PC-3 (cell line): Measurements from ENCODE around the gene ACYP2. TPM values are rescaled to one million over a fixed set of nuclear protein-coding genes. Genes with fewer than 3 reads are reported as not detected.
"Not testable (repeated sequence)": the region's sequence is repeated elsewhere in the genome, so short reads cannot be mapped to it uniquely, and the experiment has no call there.

Experiments
- ATAC-seq: fragments of 200-7000 bp; cut with Tn5 transposase; 2 replicates; pipeline ENCODE4 v1.9.1; 2020; ENCODE audit warnings: mild to moderate bottlenecking, moderate library complexity
- BruUV-seq: library from RNA; stranded (reverse); fragments of 400-500 nt; replicated peaks from 2 replicates; lab custom pipeline; 2021; lab: Mats Ljungman, UMichigan
- CTCF ChIA-PET: fragments of 300-600 bp; sonication (Branson Sonifier 250); formaldehyde crosslinking; loops from one replicate; lab custom pipeline; 2022; ENCODE audit warnings: antibody characterized with exemption; lab: Charles Lee
- POLR2A ChIA-PET: fragments of 300-600 bp; sonication (Branson Sonifier 250); formaldehyde crosslinking; loops from one replicate; lab custom pipeline; 2022; ENCODE audit warnings: antibody characterized with exemption; ENCODE audit not compliant: unreplicated experiment; lab: Charles Lee
- DNase-seq: peaks from one replicate; pipeline ENCODE4 v3.0.0-alpha.2; 2015
- H2AFZ ChIP-seq: fragments of 300-600 bp; sonication (generic); 2 replicates; pipeline ENCODE4 v1.6.0; 2016; ENCODE audit warnings: antibody characterized with exemption, low read length
- H3F3A ChIP-seq: fragments of 300-600 bp; sonication (generic); one replicate; pipeline ENCODE4 v1.6.0; 2017; ENCODE audit warnings: antibody characterized with exemption, low read length, control low read depth, mild to moderate bottlenecking; ENCODE audit not compliant: unreplicated experiment
- H3K27ac ChIP-seq: fragments of 300-600 bp; sonication (generic); 2 replicates; pipeline ENCODE4 v1.5.1; 2016; ENCODE audit warnings: mild to moderate bottlenecking, low read length
- H3K27me3 ChIP-seq: fragments of 300-600 bp; sonication (generic); 2 replicates; pipeline ENCODE4 v1.6.1; 2016; ENCODE audit warnings: low read length, mixed read lengths
- H3K36me3 ChIP-seq: fragments of 300-600 bp; sonication (generic); 2 replicates; pipeline ENCODE4 v1.6.1; 2016; ENCODE audit warnings: low read depth, mixed run types, low read length, mixed read lengths
- H3K4me1 ChIP-seq: fragments of 300-600 bp; sonication (generic); 2 replicates; pipeline ENCODE4 v1.5.1; 2016; ENCODE audit warnings: low read length; ENCODE audit not compliant: insufficient read depth
- H3K4me2 ChIP-seq: fragments of 300-600 bp; sonication (generic); 2 replicates; pipeline ENCODE4 v1.6.0; 2016; ENCODE audit warnings: low read length
- H3K4me3 ChIP-seq: fragments of 300-600 bp; sonication (generic); 2 replicates; pipeline ENCODE4 v1.5.1; 2016; ENCODE audit warnings: mild to moderate bottlenecking, low read length, mixed read lengths
- H3K79me2 ChIP-seq: fragments of 300-600 bp; sonication (generic); 2 replicates; pipeline ENCODE4 v1.6.1; 2017; ENCODE audit warnings: low read length, mixed read lengths
- H3K9ac ChIP-seq: fragments of 300-600 bp; sonication (generic); 2 replicates; pipeline ENCODE4 v1.6.0; 2016; ENCODE audit warnings: mild to moderate bottlenecking, low read length
- H3K9me2 ChIP-seq: fragments of 300-600 bp; sonication (generic); replicated peaks from 2 replicates; pipeline ENCODE4 v1.6.1; 2016; ENCODE audit warnings: mixed run types, low read length, mixed read lengths
- H3K9me3 ChIP-seq: fragments of 300-600 bp; sonication (generic); 2 replicates; pipeline ENCODE4 v1.6.1; 2016; ENCODE audit warnings: low read length, mixed read lengths
- H4K20me1 ChIP-seq: fragments of 300-600 bp; sonication (generic); 2 replicates; pipeline ENCODE4 v1.6.1; 2016; ENCODE audit warnings: low read length, mixed read lengths
- EZH2 ChIP-seq: fragments of 300-600 bp; sonication (generic); IDR thresholded peaks from one replicate; pipeline ENCODE4 v1.6.1; 2017; ENCODE audit warnings: antibody characterized with exemption, mild to moderate bottlenecking, low read length; ENCODE audit not compliant: unreplicated experiment
- EZH2phosphoT487 ChIP-seq: fragments of 300-600 bp; sonication (generic); IDR thresholded peaks from 2 replicates; pipeline ENCODE4 v1.6.1; 2018; ENCODE audit warnings: mild to moderate bottlenecking, antibody characterized with exemption, low read length, borderline replicate concordance
- intact Hi-C: fragments of 100-400 bp; cut with micrococcal nuclease; formaldehyde crosslinking; loops from 2 replicates; pipeline ENCODE4 v1.9.0; 2023
- total RNA-seq: library from RNA; depleted of rRNA; stranded (reverse); fragments of >200 nt; gene quantifications from 2 replicates; pipeline ENCODE4 v1.2.3, GENCODE V29; 2014
- TF ChIP-seq, protein P1 (sequence below): fragments of 300-600 bp; sonication (generic); conservative IDR thresholded peaks from 2 replicates; pipeline ENCODE4 v1.5.1; 2017; ENCODE audit warnings: antibody characterized with exemption, low read depth, mild to moderate bottlenecking, low read length

Gene ACYP2
- total RNA-seq, 1 experiment from 2014 or later: 8.3 TPM

DNA sequence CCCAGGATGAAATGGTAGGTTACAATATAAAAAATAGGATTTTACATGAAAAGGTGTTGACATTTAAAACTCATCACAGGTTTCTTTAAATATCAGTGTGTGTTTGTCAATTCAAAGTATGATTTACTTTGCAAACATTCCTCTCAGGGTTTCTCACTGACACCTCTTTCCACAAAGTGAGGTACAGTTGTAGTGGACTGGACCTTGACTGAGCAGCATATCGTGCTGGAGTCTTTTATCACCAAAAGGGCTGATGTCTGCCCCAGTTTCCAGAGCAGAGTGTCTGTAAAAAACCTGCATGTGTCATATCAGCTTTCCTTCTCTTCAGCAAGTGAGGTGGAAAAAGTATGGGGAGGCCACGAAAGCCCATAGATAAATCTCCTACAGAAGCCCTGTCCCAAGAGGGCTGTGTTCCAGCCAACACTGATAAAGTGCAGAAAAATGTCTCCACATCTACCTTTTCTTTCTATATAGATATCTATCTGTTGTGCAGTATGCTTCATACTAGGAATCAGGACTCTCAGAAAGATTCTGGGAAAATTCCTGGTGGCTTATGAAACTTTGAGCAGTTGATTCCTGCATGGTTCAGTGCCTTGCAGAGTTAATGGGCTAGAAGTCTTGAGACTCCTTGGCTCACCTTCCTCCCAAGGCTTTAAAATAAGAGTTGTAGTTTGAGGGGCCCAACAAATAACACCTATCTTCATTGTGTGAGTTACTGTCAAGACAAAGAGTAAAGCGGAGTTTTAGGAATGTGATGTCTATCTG lies 6.9 kb downstream of the ACYP2 start:
- H4K20me1 ChIP-seq: no peaks in the 10 kb centered on the region
- peak overlapping the region; percentile 59; the same call in 1 of the 2 replicates for H3K4me2 ChIP-seq
- peaks cover 14% of the 10 kb centered on the region for H3K4me1 ChIP-seq
- H3K9ac ChIP-seq: no peak overlapping the region
- no peaks in the 10 kb centered on the region for H3K27me3 ChIP-seq
- H3F3A ChIP-seq: no peaks in the 10 kb centered on the region
- H3K9me2 ChIP-seq: no peaks in the 10 kb centered on the region
- H3K36me3 ChIP-seq: no peaks in the 10 kb centered on the region
- DNase-seq (no peak), ATAC-seq (no peak; the same call in 1 of the 2 replicates)
- no peaks in the 10 kb centered on the region for H3K9me3 ChIP-seq
- intact Hi-C loops: no loop called here
- TF ChIP-seq, protein P1, sequence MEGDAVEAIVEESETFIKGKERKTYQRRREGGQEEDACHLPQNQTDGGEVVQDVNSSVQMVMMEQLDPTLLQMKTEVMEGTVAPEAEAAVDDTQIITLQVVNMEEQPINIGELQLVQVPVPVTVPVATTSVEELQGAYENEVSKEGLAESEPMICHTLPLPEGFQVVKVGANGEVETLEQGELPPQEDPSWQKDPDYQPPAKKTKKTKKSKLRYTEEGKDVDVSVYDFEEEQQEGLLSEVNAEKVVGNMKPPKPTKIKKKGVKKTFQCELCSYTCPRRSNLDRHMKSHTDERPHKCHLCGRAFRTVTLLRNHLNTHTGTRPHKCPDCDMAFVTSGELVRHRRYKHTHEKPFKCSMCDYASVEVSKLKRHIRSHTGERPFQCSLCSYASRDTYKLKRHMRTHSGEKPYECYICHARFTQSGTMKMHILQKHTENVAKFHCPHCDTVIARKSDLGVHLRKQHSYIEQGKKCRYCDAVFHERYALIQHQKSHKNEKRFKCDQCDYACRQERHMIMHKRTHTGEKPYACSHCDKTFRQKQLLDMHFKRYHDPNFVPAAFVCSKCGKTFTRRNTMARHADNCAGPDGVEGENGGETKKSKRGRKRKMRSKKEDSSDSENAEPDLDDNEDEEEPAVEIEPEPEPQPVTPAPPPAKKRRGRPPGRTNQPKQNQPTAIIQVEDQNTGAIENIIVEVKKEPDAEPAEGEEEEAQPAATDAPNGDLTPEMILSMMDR: no peak
- no peak for TF ChIP-seq EZH2
- no peak for TF ChIP-seq EZH2phosphoT487
- no peaks in the 10 kb centered on the region for H3K79me2 ChIP-seq
- ChIA-PET CTCF (no interaction called here), POLR2A (no interaction called here)
- no peak overlapping the region for H2AFZ ChIP-seq
- no TSS peak for BruUV-seq
- H3K27ac ChIP-seq: no peak overlapping the region
- H3K4me3 ChIP-seq: no peak overlapping the region

- H3K4me3 ChIP-seq: no peak overlapping the region; the same call in 1 of the 2 replicates
- H3K27me3 ChIP-seq: no peaks in the 10 kb centered on the region
- peak; percentile 100 for ATAC-seq
- ChIA-PET CTCF (no interaction called here), POLR2A (no interaction called here)
- no peaks in the 10 kb centered on the region for H3K9me3 ChIP-seq
- peaks cover 14% of the 10 kb centered on the region for H3K4me1 ChIP-seq
- no peak overlapping the region for H2AFZ ChIP-seq
- peak overlapping the region; percentile 59 for H3K4me2 ChIP-seq
- TF ChIP-seq, protein P1: no peak
- TF ChIP-seq EZH2phosphoT487 (no peak), EZH2 (no peak)
- no peak overlapping the region for H3K27ac ChIP-seq
- no peak overlapping the region for H3K9ac ChIP-seq
- H3K36me3 ChIP-seq: no peaks in the 10 kb centered on the region
- no TSS peak for BruUV-seq
- no peaks in the 10 kb centered on the region for H3K9me2 ChIP-seq
- H4K20me1 ChIP-seq: no peaks in the 10 kb centered on the region
- intact Hi-C loops: no loop called here
- no peaks in the 10 kb centered on the region for H3F3A ChIP-seq
- H3K79me2 ChIP-seq: no peaks in the 10 kb centered on the region
- peak; percentile 79 for DNase-seq
Measured at GRCh38 chr2:54122939-54123338, 7.5 kb downstream of the ACYP2 start.

DNA sequence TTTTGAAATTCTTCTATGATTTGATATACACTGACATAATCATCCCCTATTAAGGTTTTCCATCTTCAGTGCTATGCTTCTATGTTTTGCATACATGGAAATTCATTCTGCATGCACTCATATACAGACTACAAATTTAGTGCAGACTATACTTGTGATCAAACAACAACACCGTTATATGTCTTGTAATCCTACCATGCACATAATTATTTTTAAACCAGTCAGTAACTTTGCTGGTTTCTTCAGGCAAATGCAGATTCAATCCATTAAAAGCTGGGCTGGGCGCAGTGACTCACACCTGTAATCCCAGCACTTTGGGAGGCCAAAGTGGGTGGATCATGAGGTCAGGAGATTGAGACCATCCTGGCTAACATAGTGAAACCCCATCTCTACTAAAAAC lies 11.8 kb downstream of the ACYP2 start:
- POLR2A ChIA-PET, H2AFZ ChIP-seq, H3K79me2 ChIP-seq, H3K9me2 ChIP-seq, BruUV-seq, H3K9me3 ChIP-seq, CTCF ChIA-PET, H3K27me3 ChIP-seq, H4K20me1 ChIP-seq, H3K27ac ChIP-seq, H3K4me2 ChIP-seq, H3K9ac ChIP-seq, DNase-seq, H3K36me3 ChIP-seq, H3F3A ChIP-seq, intact Hi-C loops, H3K4me3 ChIP-seq, ATAC-seq: not testable (repeated sequence)
- peaks cover 14% of the 10 kb centered on the region for H3K4me1 ChIP-seq
